GM23338 (cell line): Measurements from ENCODE around the gene STXBP3. TPM values are rescaled to one million over a fixed set of nuclear protein-coding genes. Genes with fewer than 3 reads are reported as not detected.

Source experiments
- ATAC-seq: fragments of 200-7000 bp; cut with Tn5 transposase; 3 replicates; pipeline ENCODE4 v1.9.1; 2020
- DNase-seq: peaks from one replicate; pipeline ENCODE4 v3.0.0-alpha.2; 2015; ENCODE audit warnings: low spot score
- H2AFZ ChIP-seq: fragments of 200-600 bp; sonication (generic); 2 replicates; pipeline ENCODE4 v1.8.0; 2016; ENCODE audit warnings: antibody characterized with exemption, mild to moderate bottlenecking, moderate library complexity
- H3F3A ChIP-seq: fragments of 200-600 bp; sonication (generic); replicated peaks from 2 replicates; pipeline ENCODE4 v1.8.0; 2017; ENCODE audit warnings: antibody characterized with exemption, mixed run types, low read depth
- H3K27ac ChIP-seq: fragments of 200-600 bp; sonication (generic); 2 replicates; pipeline ENCODE4 v1.6.1; 2016; ENCODE audit warnings: low read depth
- H3K27me3 ChIP-seq: fragments of 200-600 bp; sonication (generic); 2 replicates; pipeline ENCODE4 v1.8.0; 2016; ENCODE audit warnings: mild to moderate bottlenecking, mixed run types, moderate library complexity; ENCODE audit not compliant: insufficient read depth
- H3K36me3 ChIP-seq: fragments of 200-600 bp; sonication (generic); 2 replicates; pipeline ENCODE4 v1.8.0; 2016; ENCODE audit warnings: mild to moderate bottlenecking; ENCODE audit not compliant: insufficient read depth
- H3K4me1 ChIP-seq: fragments of 200-600 bp; sonication (generic); 2 replicates; pipeline ENCODE4 v1.8.0; 2016; ENCODE audit warnings: mild to moderate bottlenecking, moderate library complexity; ENCODE audit not compliant: insufficient read depth
- H3K4me2 ChIP-seq: fragments of 200-600 bp; sonication (generic); 2 replicates; pipeline ENCODE4 v1.7.1; 2017; ENCODE audit warnings: mixed run types
- H3K4me3 ChIP-seq: fragments of 200-600 bp; sonication (generic); 2 replicates; pipeline ENCODE4 v1.6.1; 2016; ENCODE audit warnings: mixed run types
- H3K79me2 ChIP-seq: fragments of 200-600 bp; sonication (generic); replicated peaks from 2 replicates; pipeline ENCODE4 v1.8.0; 2017; ENCODE audit warnings: mild to moderate bottlenecking; ENCODE audit not compliant: insufficient read depth
- H3K9me2 ChIP-seq: fragments of 200-600 bp; sonication (generic); 2 replicates; pipeline ENCODE4 v1.8.0; 2017; ENCODE audit not compliant: insufficient read depth
- H4K20me1 ChIP-seq: fragments of 200-600 bp; sonication (generic); replicated peaks from 2 replicates; pipeline ENCODE4 v1.8.0; 2017; ENCODE audit warnings: mild to moderate bottlenecking; ENCODE audit not compliant: insufficient read depth
- H3K27ac Mint-ChIP-seq: 2 replicates; pipeline ENCODE4 v1.8.0; 2020; ENCODE audit warnings: inconsistent platforms, mild to moderate bottlenecking, moderate library complexity, mixed read lengths
- H3K27me3 Mint-ChIP-seq: 3 replicates; pipeline ENCODE4 v1.8.0; 2022; ENCODE audit warnings: low read depth, mild to moderate bottlenecking, moderate library complexity, mixed read lengths, inconsistent platforms; ENCODE audit not compliant: insufficient read depth, poor library complexity
- H3K36me3 Mint-ChIP-seq: 3 replicates; pipeline ENCODE4 v1.8.0; 2021; ENCODE audit warnings: low read depth, mild to moderate bottlenecking, inconsistent platforms, moderate library complexity, mixed read lengths
- H3K4me1 Mint-ChIP-seq: 3 replicates; pipeline ENCODE4 v1.8.0; 2020; ENCODE audit warnings: mild to moderate bottlenecking, inconsistent platforms, mixed read lengths
- H3K4me3 Mint-ChIP-seq: 3 replicates; pipeline ENCODE4 v1.8.0; 2021; ENCODE audit warnings: moderate library complexity, mild to moderate bottlenecking, inconsistent platforms, mixed read lengths
- H3K9me3 Mint-ChIP-seq: 3 replicates; pipeline ENCODE4 v1.8.0; 2020; ENCODE audit warnings: moderate library complexity, mild to moderate bottlenecking, inconsistent platforms, mixed read lengths
- CREB1 ChIP-seq: fragments of 250-450 bp; sonication (Bioruptor Pico); IDR thresholded peaks from 2 replicates; pipeline ENCODE4 v1.5.0; 2020; ENCODE audit warnings: low read depth, mild to moderate bottlenecking, moderate library complexity
- EZH2 ChIP-seq: fragments of 200-600 bp; sonication (generic); IDR thresholded peaks from one replicate; pipeline ENCODE4 v1.8.0; 2017; ENCODE audit warnings: antibody characterized with exemption, mild to moderate bottlenecking, low read depth; ENCODE audit not compliant: unreplicated experiment
- EZH2phosphoT487 ChIP-seq: fragments of 200-600 bp; sonication (generic); IDR thresholded peaks from one replicate; pipeline ENCODE4 v1.8.1; 2018; ENCODE audit warnings: antibody characterized with exemption; ENCODE audit not compliant: unreplicated experiment
- JUNB ChIP-seq: IDR thresholded peaks from one replicate; pipeline ENCODE4 v1.6.1; 2016; ENCODE audit warnings: antibody characterized with exemption; ENCODE audit not compliant: unreplicated experiment
- NANOG ChIP-seq: IDR thresholded peaks from 2 replicates; pipeline ENCODE4 v1.6.1; 2016; ENCODE audit warnings: antibody characterized with exemption, borderline replicate concordance
- POLR2AphosphoS5 ChIP-seq: IDR thresholded peaks from 2 replicates; pipeline ENCODE4 v1.6.1; 2016; ENCODE audit warnings: antibody characterized with exemption, low read depth
- STAT1 ChIP-seq: IDR thresholded peaks from one replicate; pipeline ENCODE4 v1.6.1; 2016; ENCODE audit warnings: antibody characterized with exemption; ENCODE audit not compliant: unreplicated experiment
- ZNF114 ChIP-seq: fragments of 250-450 bp; sonication (Bioruptor Pico); IDR thresholded peaks from 2 replicates; pipeline ENCODE4 v1.5.0; 2020; ENCODE audit warnings: mild to moderate bottlenecking, moderate library complexity
- ZNF331 ChIP-seq: fragments of 250-450 bp; sonication (Bioruptor Pico); IDR thresholded peaks from 2 replicates; pipeline ENCODE4 v1.5.0; 2020; ENCODE audit warnings: low read depth, mild to moderate bottlenecking, moderate library complexity
- polyA plus RNA-seq: library from polyadenylated mRNA; unstranded; fragments of >200 nt; fragmentation: Nextera tagmentation; extraction: Ambion mirVana; gene quantifications from 2 replicates; pipeline ENCODE4 v1.2.1, GENCODE V29; 2016
- total RNA-seq: library from RNA; depleted of rRNA; stranded (reverse); fragments of >200 nt; shearing (Covaris generic); gene quantifications from 2 replicates; pipeline ENCODE4 v1.2.3, GENCODE V29; 2014
- TF ChIP-seq, protein P1 (sequence below), 2 experiments: fragments of 200-600 bp in 1 of 2; sonication (generic) in 1 of 2; conservative IDR thresholded peaks; 2 replicates each; pipeline versions ENCODE4 v1.5.1 to v1.6.1; 2016 to 2017; ENCODE audit warnings: antibody characterized with exemption in 2 of 2, low read depth in 2 of 2, mild to moderate bottlenecking in 2 of 2, moderate library complexity in 1 of 2
- TF ChIP-seq, protein P2 (sequence below): IDR thresholded peaks from one replicate; pipeline ENCODE4 v1.6.1; 2018; ENCODE audit warnings: antibody characterized with exemption; ENCODE audit not compliant: unreplicated experiment
- TF ChIP-seq, protein P3 (sequence below): IDR thresholded peaks from 2 replicates; pipeline ENCODE4 v1.6.1; 2016; ENCODE audit warnings: antibody characterized with exemption
- TF ChIP-seq, protein P4 (sequence below): fragments of 250-450 bp; sonication (Bioruptor Pico); IDR thresholded peaks from 2 replicates; pipeline ENCODE4 v1.5.0; 2020; ENCODE audit warnings: mild to moderate bottlenecking, moderate library complexity

The STXBP3 gene
- total and polyA plus RNA-seq, 2 experiments from 2014 or later = 28.5 to 37.4 TPM

DNA sequence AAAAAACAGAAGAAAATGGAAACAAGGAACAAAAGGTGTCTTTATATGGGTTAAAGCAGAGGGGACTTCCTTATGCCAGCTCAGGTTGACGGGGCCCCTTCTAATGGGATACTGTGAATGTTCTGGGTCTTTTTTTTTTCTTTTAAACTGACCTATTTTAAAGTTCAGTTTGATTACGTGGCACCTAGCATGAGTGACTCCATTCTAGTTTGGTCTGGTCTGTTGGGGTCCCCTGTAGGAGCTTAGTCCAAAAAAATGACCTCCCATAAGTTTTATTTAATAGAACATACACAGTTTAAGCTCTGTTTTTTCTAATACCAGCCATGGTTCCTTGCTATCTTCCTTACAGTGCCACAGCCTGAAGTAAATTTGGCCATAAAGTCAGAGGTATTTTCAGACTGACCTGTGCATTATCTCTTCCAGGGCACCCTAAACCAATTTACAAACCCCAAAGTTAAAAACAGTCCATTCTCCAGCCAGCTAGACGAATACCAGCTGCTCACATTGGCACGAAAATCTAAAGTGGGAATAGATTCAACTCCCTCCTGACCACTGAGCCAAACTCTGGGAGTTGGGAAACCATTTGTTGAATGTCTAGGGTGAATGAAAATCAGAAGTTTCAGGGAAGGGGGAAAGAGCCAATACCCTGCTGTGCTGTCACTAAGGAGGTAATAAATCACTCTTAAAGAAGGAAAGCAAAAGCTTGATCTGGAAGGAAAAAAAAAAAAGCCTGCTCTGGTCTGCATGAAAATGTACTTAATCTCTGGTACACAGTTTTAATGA is 68.1 kb downstream of the STXBP3 start:
- H3K4me2 ChIP-seq = no peak overlapping the region
- no peak overlapping the region for H3K27ac Mint-ChIP-seq
- H3K27me3 Mint-ChIP-seq = no peaks in the 10 kb centered on the region
- H3K9me3 Mint-ChIP-seq = no peaks in the 10 kb centered on the region
- no peak overlapping the region for H3K4me3 ChIP-seq
- TF ChIP-seq CREB1 (CRISPR knock-in tag) (no peak), EZH2phosphoT487 (no peak), JUNB (no peak), EZH2 (no peak), POLR2AphosphoS5 (no peak), ZNF331 (CRISPR knock-in tag) (no peak), NANOG (no peak), STAT1 (no peak), ZNF114 (CRISPR knock-in tag) (no peak)
- TF ChIP-seq, protein P1, sequence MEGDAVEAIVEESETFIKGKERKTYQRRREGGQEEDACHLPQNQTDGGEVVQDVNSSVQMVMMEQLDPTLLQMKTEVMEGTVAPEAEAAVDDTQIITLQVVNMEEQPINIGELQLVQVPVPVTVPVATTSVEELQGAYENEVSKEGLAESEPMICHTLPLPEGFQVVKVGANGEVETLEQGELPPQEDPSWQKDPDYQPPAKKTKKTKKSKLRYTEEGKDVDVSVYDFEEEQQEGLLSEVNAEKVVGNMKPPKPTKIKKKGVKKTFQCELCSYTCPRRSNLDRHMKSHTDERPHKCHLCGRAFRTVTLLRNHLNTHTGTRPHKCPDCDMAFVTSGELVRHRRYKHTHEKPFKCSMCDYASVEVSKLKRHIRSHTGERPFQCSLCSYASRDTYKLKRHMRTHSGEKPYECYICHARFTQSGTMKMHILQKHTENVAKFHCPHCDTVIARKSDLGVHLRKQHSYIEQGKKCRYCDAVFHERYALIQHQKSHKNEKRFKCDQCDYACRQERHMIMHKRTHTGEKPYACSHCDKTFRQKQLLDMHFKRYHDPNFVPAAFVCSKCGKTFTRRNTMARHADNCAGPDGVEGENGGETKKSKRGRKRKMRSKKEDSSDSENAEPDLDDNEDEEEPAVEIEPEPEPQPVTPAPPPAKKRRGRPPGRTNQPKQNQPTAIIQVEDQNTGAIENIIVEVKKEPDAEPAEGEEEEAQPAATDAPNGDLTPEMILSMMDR (conservative IDR thresholded peaks at IDR 0.05; ENCODE audit: low read depth in 2 of 2) = no peak
- TF ChIP-seq, protein P2, sequence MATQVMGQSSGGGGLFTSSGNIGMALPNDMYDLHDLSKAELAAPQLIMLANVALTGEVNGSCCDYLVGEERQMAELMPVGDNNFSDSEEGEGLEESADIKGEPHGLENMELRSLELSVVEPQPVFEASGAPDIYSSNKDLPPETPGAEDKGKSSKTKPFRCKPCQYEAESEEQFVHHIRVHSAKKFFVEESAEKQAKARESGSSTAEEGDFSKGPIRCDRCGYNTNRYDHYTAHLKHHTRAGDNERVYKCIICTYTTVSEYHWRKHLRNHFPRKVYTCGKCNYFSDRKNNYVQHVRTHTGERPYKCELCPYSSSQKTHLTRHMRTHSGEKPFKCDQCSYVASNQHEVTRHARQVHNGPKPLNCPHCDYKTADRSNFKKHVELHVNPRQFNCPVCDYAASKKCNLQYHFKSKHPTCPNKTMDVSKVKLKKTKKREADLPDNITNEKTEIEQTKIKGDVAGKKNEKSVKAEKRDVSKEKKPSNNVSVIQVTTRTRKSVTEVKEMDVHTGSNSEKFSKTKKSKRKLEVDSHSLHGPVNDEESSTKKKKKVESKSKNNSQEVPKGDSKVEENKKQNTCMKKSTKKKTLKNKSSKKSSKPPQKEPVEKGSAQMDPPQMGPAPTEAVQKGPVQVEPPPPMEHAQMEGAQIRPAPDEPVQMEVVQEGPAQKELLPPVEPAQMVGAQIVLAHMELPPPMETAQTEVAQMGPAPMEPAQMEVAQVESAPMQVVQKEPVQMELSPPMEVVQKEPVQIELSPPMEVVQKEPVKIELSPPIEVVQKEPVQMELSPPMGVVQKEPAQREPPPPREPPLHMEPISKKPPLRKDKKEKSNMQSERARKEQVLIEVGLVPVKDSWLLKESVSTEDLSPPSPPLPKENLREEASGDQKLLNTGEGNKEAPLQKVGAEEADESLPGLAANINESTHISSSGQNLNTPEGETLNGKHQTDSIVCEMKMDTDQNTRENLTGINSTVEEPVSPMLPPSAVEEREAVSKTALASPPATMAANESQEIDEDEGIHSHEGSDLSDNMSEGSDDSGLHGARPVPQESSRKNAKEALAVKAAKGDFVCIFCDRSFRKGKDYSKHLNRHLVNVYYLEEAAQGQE = no peak
- TF ChIP-seq, protein P3, sequence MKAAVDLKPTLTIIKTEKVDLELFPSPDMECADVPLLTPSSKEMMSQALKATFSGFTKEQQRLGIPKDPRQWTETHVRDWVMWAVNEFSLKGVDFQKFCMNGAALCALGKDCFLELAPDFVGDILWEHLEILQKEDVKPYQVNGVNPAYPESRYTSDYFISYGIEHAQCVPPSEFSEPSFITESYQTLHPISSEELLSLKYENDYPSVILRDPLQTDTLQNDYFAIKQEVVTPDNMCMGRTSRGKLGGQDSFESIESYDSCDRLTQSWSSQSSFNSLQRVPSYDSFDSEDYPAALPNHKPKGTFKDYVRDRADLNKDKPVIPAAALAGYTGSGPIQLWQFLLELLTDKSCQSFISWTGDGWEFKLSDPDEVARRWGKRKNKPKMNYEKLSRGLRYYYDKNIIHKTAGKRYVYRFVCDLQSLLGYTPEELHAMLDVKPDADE = no peak
- TF ChIP-seq, protein P4, sequence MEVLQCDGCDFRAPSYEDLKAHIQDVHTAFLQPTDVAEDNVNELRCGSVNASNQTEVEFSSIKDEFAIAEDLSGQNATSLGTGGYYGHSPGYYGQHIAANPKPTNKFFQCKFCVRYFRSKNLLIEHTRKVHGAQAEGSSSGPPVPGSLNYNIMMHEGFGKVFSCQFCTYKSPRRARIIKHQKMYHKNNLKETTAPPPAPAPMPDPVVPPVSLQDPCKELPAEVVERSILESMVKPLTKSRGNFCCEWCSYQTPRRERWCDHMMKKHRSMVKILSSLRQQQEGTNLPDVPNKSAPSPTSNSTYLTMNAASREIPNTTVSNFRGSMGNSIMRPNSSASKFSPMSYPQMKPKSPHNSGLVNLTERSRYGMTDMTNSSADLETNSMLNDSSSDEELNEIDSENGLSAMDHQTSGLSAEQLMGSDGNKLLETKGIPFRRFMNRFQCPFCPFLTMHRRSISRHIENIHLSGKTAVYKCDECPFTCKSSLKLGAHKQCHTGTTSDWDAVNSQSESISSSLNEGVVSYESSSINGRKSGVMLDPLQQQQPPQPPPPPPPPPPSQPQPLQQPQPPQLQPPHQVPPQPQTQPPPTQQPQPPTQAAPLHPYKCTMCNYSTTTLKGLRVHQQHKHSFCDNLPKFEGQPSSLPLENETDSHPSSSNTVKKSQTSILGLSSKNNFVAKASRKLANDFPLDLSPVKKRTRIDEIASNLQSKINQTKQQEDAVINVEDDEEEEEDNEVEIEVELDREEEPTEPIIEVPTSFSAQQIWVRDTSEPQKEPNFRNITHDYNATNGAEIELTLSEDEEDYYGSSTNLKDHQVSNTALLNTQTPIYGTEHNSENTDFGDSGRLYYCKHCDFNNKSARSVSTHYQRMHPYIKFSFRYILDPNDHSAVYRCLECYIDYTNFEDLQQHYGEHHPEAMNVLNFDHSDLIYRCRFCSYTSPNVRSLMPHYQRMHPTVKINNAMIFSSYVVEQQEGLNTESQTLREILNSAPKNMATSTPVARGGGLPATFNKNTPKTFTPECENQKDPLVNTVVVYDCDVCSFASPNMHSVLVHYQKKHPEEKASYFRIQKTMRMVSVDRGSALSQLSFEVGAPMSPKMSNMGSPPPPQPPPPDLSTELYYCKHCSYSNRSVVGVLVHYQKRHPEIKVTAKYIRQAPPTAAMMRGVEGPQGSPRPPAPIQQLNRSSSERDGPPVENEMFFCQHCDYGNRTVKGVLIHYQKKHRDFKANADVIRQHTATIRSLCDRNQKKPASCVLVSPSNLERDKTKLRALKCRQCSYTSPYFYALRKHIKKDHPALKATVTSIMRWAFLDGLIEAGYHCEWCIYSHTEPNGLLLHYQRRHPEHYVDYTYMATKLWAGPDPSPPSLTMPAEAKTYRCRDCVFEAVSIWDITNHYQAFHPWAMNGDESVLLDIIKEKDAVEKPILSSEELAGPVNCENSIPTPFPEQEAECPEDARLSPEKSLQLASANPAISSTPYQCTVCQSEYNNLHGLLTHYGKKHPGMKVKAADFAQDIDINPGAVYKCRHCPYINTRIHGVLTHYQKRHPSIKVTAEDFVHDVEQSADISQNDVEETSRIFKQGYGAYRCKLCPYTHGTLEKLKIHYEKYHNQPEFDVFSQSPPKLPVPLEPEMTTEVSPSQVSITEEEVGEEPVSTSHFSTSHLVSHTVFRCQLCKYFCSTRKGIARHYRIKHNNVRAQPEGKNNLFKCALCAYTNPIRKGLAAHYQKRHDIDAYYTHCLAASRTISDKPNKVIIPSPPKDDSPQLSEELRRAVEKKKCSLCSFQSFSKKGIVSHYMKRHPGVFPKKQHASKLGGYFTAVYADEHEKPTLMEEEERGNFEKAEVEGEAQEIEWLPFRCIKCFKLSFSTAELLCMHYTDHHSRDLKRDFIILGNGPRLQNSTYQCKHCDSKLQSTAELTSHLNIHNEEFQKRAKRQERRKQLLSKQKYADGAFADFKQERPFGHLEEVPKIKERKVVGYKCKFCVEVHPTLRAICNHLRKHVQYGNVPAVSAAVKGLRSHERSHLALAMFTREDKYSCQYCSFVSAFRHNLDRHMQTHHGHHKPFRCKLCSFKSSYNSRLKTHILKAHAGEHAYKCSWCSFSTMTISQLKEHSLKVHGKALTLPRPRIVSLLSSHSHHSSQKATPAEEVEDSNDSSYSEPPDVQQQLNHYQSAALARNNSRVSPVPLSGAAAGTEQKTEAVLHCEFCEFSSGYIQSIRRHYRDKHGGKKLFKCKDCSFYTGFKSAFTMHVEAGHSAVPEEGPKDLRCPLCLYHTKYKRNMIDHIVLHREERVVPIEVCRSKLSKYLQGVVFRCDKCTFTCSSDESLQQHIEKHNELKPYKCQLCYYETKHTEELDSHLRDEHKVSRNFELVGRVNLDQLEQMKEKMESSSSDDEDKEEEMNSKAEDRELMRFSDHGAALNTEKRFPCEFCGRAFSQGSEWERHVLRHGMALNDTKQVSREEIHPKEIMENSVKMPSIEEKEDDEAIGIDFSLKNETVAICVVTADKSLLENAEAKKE = no peak
- ATAC-seq (no peak), DNase-seq (no peak)
- no peaks in the 10 kb centered on the region for H3F3A ChIP-seq
- H3K79me2 ChIP-seq = no peaks in the 10 kb centered on the region
- H3K4me3 Mint-ChIP-seq = no peak overlapping the region
- H3K4me1 ChIP-seq = peaks cover 21% of the 10 kb centered on the region
- H4K20me1 ChIP-seq = no peaks in the 10 kb centered on the region
- no peaks in the 10 kb centered on the region for H3K27me3 ChIP-seq
- H3K36me3 Mint-ChIP-seq = no peaks in the 10 kb centered on the region
- H3K27ac ChIP-seq = no peak overlapping the region
- H2AFZ ChIP-seq = 0 out of 2 replicates have a peak overlapping the region, but pooled peaks have one; percentile 30
- peaks cover 26% of the 10 kb centered on the region for H3K4me1 Mint-ChIP-seq
- H3K9me2 ChIP-seq = no peaks in the 10 kb centered on the region
- no peaks in the 10 kb centered on the region for H3K36me3 ChIP-seq
